GM12878 (cell line): ENCODE data around the gene KRTAP5-6.

ENCODE experiments used
- ATF3 ChIP-seq: IDR thresholded peaks from 2 replicates; pipeline ENCODE4 v1.6.1; 2011; ENCODE audit warnings: low read depth, mild to moderate bottlenecking, low read length, moderate library complexity, borderline replicate concordance; ENCODE audit errors: extremely low read depth
- BACH1 ChIP-seq: fragments of 450-650 bp; IDR thresholded peaks from 2 replicates; pipeline ENCODE4 v1.6.1; 2017; ENCODE audit warnings: mild to moderate bottlenecking, borderline replicate concordance
- EP300 ChIP-seq, 2 experiments: fragments of 150-350 bp in 1 of 2; IDR thresholded peaks; 2 replicates each; pipeline ENCODE4 v1.6.1; 2011 to 2012; ENCODE audit warnings: low read depth in 2 of 2, low read length in 2 of 2, borderline replicate concordance in 1 of 2, improper control_type of control experiment in 1 of 2, inconsistent platforms in 1 of 2; ENCODE audit not compliant: control insufficient read depth in 1 of 2
- POLR2A ChIP-seq: IDR thresholded peaks from 2 replicates; pipeline ENCODE4 v1.6.1; 2011; ENCODE audit warnings: low read depth, mild to moderate bottlenecking, low read length

GRCh38 chr11:1676229-1676740 is 20.7 kb upstream of the KRTAP5-6 start:
- no peak for TF ChIP-seq EP300 (IDR thresholded peaks at IDR 0.05; ENCODE audit: borderline replicate concordance in 1 of 2, control insufficient read depth in 1 of 2, low read depth in 2 of 2, low read length in 2 of 2)
- no peak for TF ChIP-seq POLR2A
- no peak for TF ChIP-seq BACH1
- TF ChIP-seq ATF3: no peak
